ENCODE measurements around the gene MPRIP. TPM values are rescaled to one million over a fixed set of nuclear protein-coding genes. Genes with fewer than 3 reads are reported as not detected.

Gene MPRIP
- total and polyA plus RNA-seq, 7 donors = 43.2 to 113 (median 77.4) TPM

GRCh38 chr17:17171186-17171585, 128.9 kb downstream of the MPRIP start:
- no peak for TF ChIP-seq EP300 (IDR thresholded peaks at IDR 0.05)
- TF ChIP-seq POLR2A (IDR thresholded peaks at IDR 0.05) = no peak
- no peak for TF ChIP-seq CTCF (IDR thresholded peaks at IDR 0.05)
- TF ChIP-seq POLR2AphosphoS5 (IDR thresholded peaks at IDR 0.05) = no peak
- no peaks in the 10 kb centered on the region for H3K9me3 ChIP-seq
- H3K4me3 ChIP-seq = no peak overlapping the region
- H3K36me3 ChIP-seq = peaks cover 39 to 86% (median 54%) of the 10 kb centered on the region in 4 donors
- no peak for DNase-seq
- H3K27me3 ChIP-seq = no peaks in the 10 kb centered on the region
- no peak overlapping the region for H3K27ac ChIP-seq
- no peaks in the 10 kb centered on the region for H3K4me1 ChIP-seq
- intact Hi-C loops (cut with DNase I) = no loop called here
- 86 to 90% methylated on average over 7 of the region's 7 CpGs for WGBS, 2 donors

- H3K27ac ChIP-seq = no peak overlapping the region
- intact Hi-C loops (cut with DNase I) = no loop called here
- no peak for DNase-seq
- no peaks in the 10 kb centered on the region for H3K9me3 ChIP-seq
- WGBS, 2 donors = 81 to 82% methylated on average over 26 of the region's 26 CpGs
- H3K4me1 ChIP-seq = no peaks in the 10 kb centered on the region
- TF ChIP-seq CTCF (IDR thresholded peaks at IDR 0.05) = no peak
- peak in 1 of 4 donors; percentile 19 for TF ChIP-seq POLR2AphosphoS5 (IDR thresholded peaks at IDR 0.05)
- TF ChIP-seq POLR2A (IDR thresholded peaks at IDR 0.05) = no peak
- TF ChIP-seq EP300 (IDR thresholded peaks at IDR 0.05) = no peak
- H3K27me3 ChIP-seq = no peaks in the 10 kb centered on the region
- H3K4me3 ChIP-seq = no peak overlapping the region
- peaks cover 47 to 86% (median 56%) of the 10 kb centered on the region in 4 donors for H3K36me3 ChIP-seq
Observed at GRCh38 chr17:17172001-17172939, 130.0 kb downstream of the MPRIP start.

- Histone ChIP-seq H3K9me3 (no peaks in the 10 kb centered on the region), H3K4me3 (no peak overlapping the region), H3K27me3 (no peaks in the 10 kb centered on the region), H3K4me1 (no peaks in the 10 kb centered on the region), H3K27ac (no peak overlapping the region), H3K36me3 (peaks cover 52 to 86% (median 59%) of the 10 kb centered on the region in 4 donors)
- intact Hi-C loops (cut with DNase I) = no loop called here
- no peak for TF ChIP-seq POLR2AphosphoS5 (IDR thresholded peaks at IDR 0.05)
- no peak for TF ChIP-seq EP300 (IDR thresholded peaks at IDR 0.05)
- no peak for TF ChIP-seq POLR2A (IDR thresholded peaks at IDR 0.05)
- TF ChIP-seq CTCF (IDR thresholded peaks at IDR 0.05) = no peak
- WGBS, 2 donors = 85 to 91% methylated on average over 9 of the region's 9 CpGs
- no peak for DNase-seq
Observed at GRCh38 chr17:17172990-17173389, 130.7 kb downstream of the MPRIP start.

GRCh38 chr17:17173921-17174320, 131.7 kb downstream of the MPRIP start:
- Histone ChIP-seq H3K27ac (no peak overlapping the region), H3K27me3 (no peaks in the 10 kb centered on the region), H3K4me1 (no peaks in the 10 kb centered on the region), H3K36me3 (peaks cover 55 to 87% (median 66%) of the 10 kb centered on the region in 4 donors), H3K4me3 (no peak overlapping the region), H3K9me3 (no peaks in the 10 kb centered on the region)
- no peak for TF ChIP-seq POLR2AphosphoS5 (IDR thresholded peaks at IDR 0.05)
- TF ChIP-seq POLR2A (IDR thresholded peaks at IDR 0.05) = no peak
- no peak for TF ChIP-seq CTCF (IDR thresholded peaks at IDR 0.05)
- no peak for TF ChIP-seq EP300 (IDR thresholded peaks at IDR 0.05)
- DNase-seq = no peak
- WGBS, 2 donors = 96% methylated on average over 14 of the region's 14 CpGs
- intact Hi-C loops (cut with DNase I) = no loop called here

Measured in sigmoid colon (tissue), 7 donors.